IMR-90 (cell line): ENCODE results near the gene TOE1. TPM values are rescaled to one million over a fixed set of nuclear protein-coding genes. Genes with fewer than 3 reads are reported as not detected.

ENCODE experiments used
- ATAC-seq: fragments of 200-7000 bp; cut with Tn5 transposase; 2 replicates; pipeline ENCODE4 v1.9.1; 2020; ENCODE audit warnings: low read depth, mild to moderate bottlenecking, moderate library complexity
- BruUV-seq: library from RNA; stranded (reverse); fragments of 400-500 nt; replicated peaks from 2 replicates; lab custom pipeline; 2021; lab: Mats Ljungman, UMichigan
- CTCF ChIA-PET: fragments of 300-600 bp; formaldehyde crosslinking; extraction: SDS; loops from one replicate; lab custom pipeline; 2021; ENCODE audit warnings: antibody characterized with exemption; lab: Yijun Ruan, JAX
- POLR2A ChIA-PET: fragments of 300-600 bp; sonication (Branson Sonifier 250); formaldehyde crosslinking; loops from one replicate; lab custom pipeline; 2022; ENCODE audit warnings: antibody characterized with exemption; ENCODE audit not compliant: unreplicated experiment; lab: Charles Lee
- DNase-seq: peaks from one replicate; pipeline ENCODE4 v3.0.0; 2013
- H2AFZ ChIP-seq: replicated peaks from 2 replicates; pipeline ENCODE3; 2013; ENCODE audit warnings: low read length, mild to moderate bottlenecking; ENCODE audit not compliant: poor library complexity
- H2AK5ac ChIP-seq: 2 replicates; pipeline ENCODE4 v1.6.1; 2013; ENCODE audit warnings: low read depth, low read length, inconsistent platforms
- H2AK9ac ChIP-seq: replicated peaks from 2 replicates; pipeline ENCODE3; 2013; ENCODE audit warnings: mild to moderate bottlenecking, low read depth, low read length, moderate library complexity; ENCODE audit not compliant: poor library complexity
- H2BK120ac ChIP-seq: 2 replicates; pipeline ENCODE4 v1.6.1; 2013; ENCODE audit warnings: low read depth, low read length, inconsistent platforms
- H2BK15ac ChIP-seq: 3 replicates; pipeline ENCODE4 v1.6.1; 2013; ENCODE audit warnings: low read depth, low read length, inconsistent platforms
- H2BK20ac ChIP-seq: 2 replicates; pipeline ENCODE4 v1.6.1; 2013; ENCODE audit warnings: low read depth, mild to moderate bottlenecking, inconsistent platforms, low read length, moderate library complexity
- H2BK5ac ChIP-seq: 2 replicates; pipeline ENCODE4 v1.6.1; 2013; ENCODE audit warnings: mild to moderate bottlenecking, low read depth, low read length, inconsistent platforms; ENCODE audit not compliant: poor library complexity, severe bottlenecking
- H3K14ac ChIP-seq: replicated peaks from 2 replicates; pipeline ENCODE4 v1.6.1; 2013; ENCODE audit warnings: low read depth, low read length, inconsistent platforms
- H3K18ac ChIP-seq: 2 replicates; pipeline ENCODE4 v1.6.1; 2013; ENCODE audit warnings: low read depth, low read length, control low read depth
- H3K23ac ChIP-seq: 2 replicates; pipeline ENCODE4 v1.6.1; 2013; ENCODE audit warnings: low read depth, low read length, inconsistent platforms
- H3K27ac ChIP-seq: 2 replicates; pipeline ENCODE4 v1.5.1; 2013; ENCODE audit warnings: mild to moderate bottlenecking, control low read depth, low read length; ENCODE audit not compliant: insufficient read depth
- H3K27me3 ChIP-seq: 2 replicates; pipeline ENCODE4 v1.6.1; 2013; ENCODE audit warnings: low read length; ENCODE audit not compliant: control insufficient read depth, insufficient read depth
- H3K36me3 ChIP-seq: 2 replicates; pipeline ENCODE4 v1.6.1; 2013; ENCODE audit warnings: low read length, mixed read lengths; ENCODE audit not compliant: control insufficient read depth, insufficient read depth
- H3K4ac ChIP-seq: 2 replicates; pipeline ENCODE4 v1.6.1; 2013; ENCODE audit warnings: low read depth, low read length, inconsistent platforms
- H3K4me1 ChIP-seq: 2 replicates; pipeline ENCODE4 v1.6.1; 2013; ENCODE audit warnings: low read length, mixed read lengths; ENCODE audit not compliant: control insufficient read depth, insufficient read depth
- H3K4me2 ChIP-seq: 2 replicates; pipeline ENCODE4 v1.6.1; 2013; ENCODE audit warnings: low read depth, mild to moderate bottlenecking, control low read depth, low read length, moderate library complexity
- H3K4me3 ChIP-seq: 2 replicates; pipeline ENCODE4 v1.5.1; 2013; ENCODE audit warnings: low read depth, mild to moderate bottlenecking, control low read depth, low read length, moderate library complexity; ENCODE audit not compliant: insufficient read depth
- H3K56ac ChIP-seq: 2 replicates; pipeline ENCODE4 v1.6.1; 2013; ENCODE audit warnings: low read length, inconsistent platforms; ENCODE audit not compliant: insufficient read depth; ENCODE audit errors: extremely low read depth
- H3K79me1 ChIP-seq, 2 experiments: 2 replicates each; pipeline ENCODE4 v1.6.1; 2013; ENCODE audit warnings: low read length in 2 of 2, inconsistent platforms in 1 of 2, low read depth in 1 of 2
- H3K9ac ChIP-seq: 2 replicates; pipeline ENCODE4 v1.6.1; 2013; ENCODE audit warnings: low read depth, low read length, control low read depth
- H3K9me1 ChIP-seq: 2 replicates; pipeline ENCODE4 v1.6.1; 2013; ENCODE audit warnings: low read length, inconsistent platforms; ENCODE audit not compliant: insufficient read depth
- H3K9me3 ChIP-seq: 2 replicates; pipeline ENCODE4 v1.6.1; 2013; ENCODE audit warnings: low read length; ENCODE audit not compliant: control insufficient read depth, insufficient read depth
- H4K20me1 ChIP-seq: 2 replicates; pipeline ENCODE4 v1.6.1; 2013; ENCODE audit warnings: low read length, inconsistent platforms; ENCODE audit not compliant: insufficient read depth
- H4K5ac ChIP-seq: 2 replicates; pipeline ENCODE4 v1.6.1; 2013; ENCODE audit warnings: mild to moderate bottlenecking, low read depth, low read length, control low read depth
- H4K8ac ChIP-seq, 2 experiments: 2 replicates each; pipeline ENCODE4 v1.6.1; 2013; ENCODE audit warnings: low read depth in 2 of 2, low read length in 2 of 2, control low read depth in 1 of 2, inconsistent platforms in 1 of 2
- H4K91ac ChIP-seq: 2 replicates; pipeline ENCODE4 v1.6.1; 2013; ENCODE audit warnings: low read depth, low read length, inconsistent platforms; ENCODE audit not compliant: insufficient read depth
- BHLHE40 ChIP-seq: fragments of 150-350 bp; IDR thresholded peaks from 2 replicates; pipeline ENCODE4 v1.6.1; 2016; ENCODE audit warnings: mild to moderate bottlenecking, low read depth, low read length
- CEBPB ChIP-seq: IDR thresholded peaks from 2 replicates; pipeline ENCODE4 v1.6.1; 2012; ENCODE audit warnings: low read depth, low read length, improper control_type of control experiment
- CHD1 ChIP-seq: IDR thresholded peaks from 2 replicates; pipeline ENCODE4 v1.6.1; 2012; ENCODE audit warnings: low read depth, low read length, improper control_type of control experiment
- FOS ChIP-seq: fragments of 150-350 bp; IDR thresholded peaks from 2 replicates; pipeline ENCODE4 v1.6.1; 2016; ENCODE audit warnings: low read depth, low read length
- MAFK ChIP-seq: IDR thresholded peaks from 2 replicates; pipeline ENCODE4 v1.6.1; 2012; ENCODE audit warnings: low read depth, low read length, improper control_type of control experiment
- MAZ ChIP-seq: IDR thresholded peaks from 2 replicates; pipeline ENCODE4 v1.6.1; 2012; ENCODE audit warnings: low read depth, mild to moderate bottlenecking, low read length, improper control_type of control experiment, moderate library complexity, borderline replicate concordance
- MXI1 ChIP-seq: IDR thresholded peaks from 2 replicates; pipeline ENCODE4 v1.6.1; 2012; ENCODE audit warnings: low read depth, mild to moderate bottlenecking, low read length, moderate library complexity, borderline replicate concordance
- NFE2L2 ChIP-seq: fragments of 150-350 bp; IDR thresholded peaks from 2 replicates; pipeline ENCODE4 v1.6.1; 2016; ENCODE audit warnings: low read depth, mild to moderate bottlenecking, low read length
- POLR2A ChIP-seq: IDR thresholded peaks from 2 replicates; pipeline ENCODE4 v1.6.1; 2012; ENCODE audit warnings: mild to moderate bottlenecking, low read depth, low read length
- RAD21 ChIP-seq: IDR thresholded peaks from 2 replicates; pipeline ENCODE4 v1.6.1; 2012; ENCODE audit warnings: low read length, improper control_type of control experiment
- RCOR1 ChIP-seq: IDR thresholded peaks from 2 replicates; pipeline ENCODE4 v1.6.1; 2012; ENCODE audit warnings: mild to moderate bottlenecking, low read length, improper control_type of control experiment; ENCODE audit not compliant: insufficient replicate concordance
- RFX5 ChIP-seq: IDR thresholded peaks from 2 replicates; pipeline ENCODE4 v1.8.0; 2012; ENCODE audit warnings: low read depth, mild to moderate bottlenecking, low read length, moderate library complexity
- SMC3 ChIP-seq: fragments of 150-350 bp; IDR thresholded peaks from 2 replicates; pipeline ENCODE4 v1.6.1; 2016; ENCODE audit warnings: low read depth, mild to moderate bottlenecking, antibody characterized with exemption, low read length, moderate library complexity
- USF2 ChIP-seq: fragments of 150-350 bp; IDR thresholded peaks from 2 replicates; pipeline ENCODE4 v1.6.1; 2017; ENCODE audit warnings: mild to moderate bottlenecking, antibody characterized with exemption, low read length, low read depth
- dilution Hi-C: fragments of 300-500 bp; cut with HindIII; formaldehyde crosslinking; loops from one replicate; pipeline ENCODE4 v1.14.3; 2018; ENCODE audit warnings: low sequenced_read_pairs; ENCODE audit not compliant: unreplicated experiment
- in situ Hi-C: fragments of 300-500 bp; cut with MboI; formaldehyde crosslinking; loops from 3 replicates; pipeline ENCODE4 v1.14.3; 2019; ENCODE audit warnings: low sequenced_read_pairs, inconsistent platforms, mixed read lengths
- intact Hi-C: fragments of 100-400 bp; cut with micrococcal nuclease; formaldehyde crosslinking; loops from 2 replicates; pipeline ENCODE4 v1.10.0; 2022
- polyA plus RNA-seq, 3 experiments: library from polyadenylated mRNA; depleted of rRNA; stranded (reverse); fragments of >200 nt; gene quantifications; 2 replicates each; pipeline ENCODE4 v1.2.3, GENCODE V29; 2012; ENCODE audit warnings: low replicate concordance in 1 of 3
- total RNA-seq: library from RNA; depleted of rRNA; stranded (reverse); fragments of >200 nt; gene quantifications from 2 replicates; pipeline ENCODE4 v1.2.3, GENCODE V29; 2012
- TF ChIP-seq, protein P1 (sequence below): conservative IDR thresholded peaks from 2 replicates; pipeline ENCODE4 v1.5.1; 2012; ENCODE audit warnings: mild to moderate bottlenecking, low read depth, low read length, improper control_type of control experiment

Gene TOE1
- total and polyA plus RNA-seq, 2 of the 4 experiments (the other 2 are of a cell fraction), result 15.5 to 18.6 TPM

- CTCF ChIA-PET, result no interaction called here
- Histone ChIP-seq H4K8ac (no peak overlapping the region), H3K27me3 (no peaks in the 10 kb centered on the region), H3K14ac (no peak overlapping the region), H2AK9ac (no peak overlapping the region), H3K4me1 (no peaks in the 10 kb centered on the region), H3K23ac (no peak overlapping the region), H3K56ac (no peak overlapping the region), H2BK20ac (no peak overlapping the region), H2BK15ac (no peak overlapping the region), H2AFZ (no peak overlapping the region), H4K91ac (no peak overlapping the region), H3K9me1 (no peaks in the 10 kb centered on the region), H3K4me2 (no peak overlapping the region), H2AK5ac (no peak overlapping the region), H3K79me1 (no peaks in the 10 kb centered on the region), H3K4me3 (no peak overlapping the region), H2BK5ac (no peak overlapping the region), H3K9ac (no peak overlapping the region), H4K5ac (no peak overlapping the region), H3K36me3 (no peaks in the 10 kb centered on the region), H2BK120ac (no peak overlapping the region), H3K4ac (no peak overlapping the region), H3K9me3 (no peaks in the 10 kb centered on the region), H4K20me1 (no peaks in the 10 kb centered on the region), H3K27ac (no peak overlapping the region), H3K18ac (no peak overlapping the region)
- DNase-seq (no peak), ATAC-seq (no peak)
- no peak for TF ChIP-seq RFX5
- TF ChIP-seq MAFK, result no peak
- TF ChIP-seq, protein P1, sequence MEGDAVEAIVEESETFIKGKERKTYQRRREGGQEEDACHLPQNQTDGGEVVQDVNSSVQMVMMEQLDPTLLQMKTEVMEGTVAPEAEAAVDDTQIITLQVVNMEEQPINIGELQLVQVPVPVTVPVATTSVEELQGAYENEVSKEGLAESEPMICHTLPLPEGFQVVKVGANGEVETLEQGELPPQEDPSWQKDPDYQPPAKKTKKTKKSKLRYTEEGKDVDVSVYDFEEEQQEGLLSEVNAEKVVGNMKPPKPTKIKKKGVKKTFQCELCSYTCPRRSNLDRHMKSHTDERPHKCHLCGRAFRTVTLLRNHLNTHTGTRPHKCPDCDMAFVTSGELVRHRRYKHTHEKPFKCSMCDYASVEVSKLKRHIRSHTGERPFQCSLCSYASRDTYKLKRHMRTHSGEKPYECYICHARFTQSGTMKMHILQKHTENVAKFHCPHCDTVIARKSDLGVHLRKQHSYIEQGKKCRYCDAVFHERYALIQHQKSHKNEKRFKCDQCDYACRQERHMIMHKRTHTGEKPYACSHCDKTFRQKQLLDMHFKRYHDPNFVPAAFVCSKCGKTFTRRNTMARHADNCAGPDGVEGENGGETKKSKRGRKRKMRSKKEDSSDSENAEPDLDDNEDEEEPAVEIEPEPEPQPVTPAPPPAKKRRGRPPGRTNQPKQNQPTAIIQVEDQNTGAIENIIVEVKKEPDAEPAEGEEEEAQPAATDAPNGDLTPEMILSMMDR, result no peak
- TF ChIP-seq CEBPB, result no peak
- TF ChIP-seq MXI1, result no peak
- TF ChIP-seq RAD21, result no peak
- no peak for TF ChIP-seq CHD1
- TF ChIP-seq RCOR1, result no peak
- no peak for TF ChIP-seq SMC3
- no peak for TF ChIP-seq NFE2L2
- no peak for TF ChIP-seq BHLHE40
- TF ChIP-seq FOS, result no peak
- TF ChIP-seq USF2, result no peak
- no peak for TF ChIP-seq POLR2A
- TF ChIP-seq MAZ, result no peak
- intact Hi-C loops (no loop called here), dilution Hi-C loops (no loop called here), in situ Hi-C loops (no loop called here)
- POLR2A ChIA-PET, result interaction anchor here (0.6 to 1.2 kb wide), 2 partner anchors 9 to 115 kb away, joined by 3 read pairs; no protein-coding TSS in a partner anchor
- no TSS peak for BruUV-seq
Observed at GRCh38 chr1:45370575-45370974, 30.6 kb downstream of the TOE1 start.
